ENCODE data around the gene SEC23A.

Gene SEC23A

GRCh38 chr14:38982278-38982677, 120.8 kb downstream of the SEC23A start:
- no peak for DNase-seq

All from OCI-M1 (cell line).